IPS DF 4.7 (cell line): ENCODE measurements around the gene FBXL7.

Source experiments
- DNase-seq: peaks from one replicate; pipeline ENCODE4 v3.0.0-alpha.2; 2013; ENCODE audit warnings: low spot score; ENCODE audit errors: extremely low read depth

The FBXL7 gene

DNA sequence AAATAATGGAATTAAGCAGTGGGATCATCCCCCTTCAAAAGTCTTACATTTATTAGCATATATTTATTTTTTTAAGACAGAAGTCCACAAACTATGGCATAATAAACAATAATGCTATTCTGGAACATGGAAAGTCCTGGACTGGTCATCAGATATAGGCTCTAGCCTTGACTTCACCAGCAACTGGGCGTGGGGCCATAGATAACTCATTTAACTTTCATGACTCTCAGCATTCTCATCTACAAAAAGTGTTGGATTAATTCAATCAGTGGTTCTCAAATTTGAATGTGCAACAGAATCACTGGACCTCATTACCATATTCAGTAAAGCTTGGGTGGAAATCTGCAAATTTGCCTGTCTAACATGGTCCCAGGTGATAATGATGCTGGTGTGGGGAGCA, 253.8 kb downstream of the FBXL7 start:
- DNase-seq = no peak

DNA sequence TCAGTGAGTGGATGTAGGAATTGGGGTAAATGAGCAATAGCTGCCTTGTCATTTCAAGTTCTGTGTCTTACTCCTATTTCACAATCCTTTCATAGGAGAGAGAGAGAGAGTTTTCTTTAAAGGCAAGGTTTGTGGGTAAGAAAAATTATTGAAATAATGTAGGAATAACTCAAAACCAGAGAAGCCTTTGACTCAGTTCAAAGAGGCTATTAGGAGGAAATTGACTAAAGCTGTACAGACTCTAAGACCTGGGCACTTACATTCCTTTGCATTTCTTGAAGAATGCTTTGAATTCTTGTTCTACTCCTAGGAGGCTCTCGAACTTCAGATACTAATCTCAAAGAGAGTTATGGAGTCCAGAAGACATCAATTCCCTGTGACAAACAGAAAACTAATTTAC, 257.1 kb downstream of the FBXL7 start:
- no peak for DNase-seq

DNA sequence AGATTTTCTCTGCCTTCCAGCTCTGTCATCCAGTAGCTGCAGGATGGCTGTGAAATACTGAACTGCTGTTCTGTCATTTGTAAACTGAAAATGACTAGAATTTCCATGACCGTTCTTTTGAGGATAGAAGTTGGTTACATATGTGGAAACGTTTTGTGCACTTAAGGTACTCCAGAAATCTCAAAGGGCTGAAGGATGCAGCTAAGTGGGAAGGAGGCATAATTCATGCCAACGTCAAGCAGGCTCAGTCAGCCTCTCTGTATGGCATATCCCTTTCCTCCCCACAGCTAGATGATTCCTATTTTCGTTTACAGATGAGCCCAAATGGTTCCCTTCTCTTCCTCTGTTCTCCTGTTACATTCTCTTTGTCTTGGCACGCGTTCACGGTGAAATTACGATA, 257.6 kb downstream of the FBXL7 start:
- no peak for DNase-seq

DNA sequence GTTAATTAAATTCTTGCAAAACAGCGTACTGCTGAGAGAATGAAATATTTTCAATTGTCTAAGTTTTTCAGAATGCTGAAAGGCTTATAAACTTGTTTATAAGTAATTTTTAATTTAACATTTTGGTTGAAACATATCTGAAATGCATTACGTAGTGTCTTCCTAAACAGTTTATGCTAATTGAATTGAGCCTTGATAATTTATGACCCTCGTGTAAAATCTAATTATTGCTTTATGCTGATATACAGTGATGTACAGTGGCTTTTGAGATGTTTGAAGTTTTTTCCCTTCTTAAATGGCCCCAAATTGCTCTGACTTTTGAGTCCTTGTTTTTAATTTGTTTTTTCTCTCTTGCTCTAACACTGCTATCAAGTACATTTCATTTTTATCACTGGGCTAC, 262.7 kb downstream of the FBXL7 start:
- DNase-seq = no peak

DNA sequence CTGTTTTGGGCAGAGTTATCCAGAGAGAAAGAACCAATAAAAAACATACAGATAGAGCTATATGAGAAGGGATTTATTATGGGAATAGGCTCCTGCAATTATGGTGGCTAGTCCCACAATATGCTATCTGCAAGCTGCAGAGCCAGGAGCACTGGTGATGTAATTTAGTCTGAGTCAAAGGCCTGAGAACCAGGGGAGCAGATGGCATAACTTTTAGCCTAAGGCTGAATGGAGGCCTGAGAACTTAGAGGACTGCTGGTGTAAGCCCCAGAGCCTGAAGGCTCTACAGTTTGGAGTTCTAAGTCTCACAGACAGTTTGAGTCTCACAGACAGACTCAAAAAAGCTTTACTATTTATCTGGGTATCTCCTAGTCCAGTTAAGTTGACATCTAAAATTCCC, 263.8 kb downstream of the FBXL7 start:
- DNase-seq = no peak

DNA sequence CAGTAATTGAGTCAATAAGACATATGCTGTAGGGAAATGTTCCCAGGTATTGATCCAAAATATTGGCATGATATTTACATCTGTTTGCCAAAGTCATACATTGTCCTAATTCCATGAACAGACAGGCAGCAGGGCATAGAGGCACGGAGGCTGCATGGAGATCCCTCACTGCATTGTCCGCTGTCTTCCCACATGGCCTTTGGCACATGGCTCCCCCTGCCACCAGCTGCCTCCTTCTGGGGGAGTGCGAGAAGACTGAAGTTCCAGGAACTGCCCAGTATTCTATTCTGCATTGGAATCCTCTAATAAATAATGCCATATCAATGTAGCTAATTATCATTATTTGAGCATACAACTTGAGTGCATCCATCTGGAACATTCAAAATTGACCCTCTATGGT, 269.0 kb downstream of the FBXL7 start:
- no peak for DNase-seq

DNA sequence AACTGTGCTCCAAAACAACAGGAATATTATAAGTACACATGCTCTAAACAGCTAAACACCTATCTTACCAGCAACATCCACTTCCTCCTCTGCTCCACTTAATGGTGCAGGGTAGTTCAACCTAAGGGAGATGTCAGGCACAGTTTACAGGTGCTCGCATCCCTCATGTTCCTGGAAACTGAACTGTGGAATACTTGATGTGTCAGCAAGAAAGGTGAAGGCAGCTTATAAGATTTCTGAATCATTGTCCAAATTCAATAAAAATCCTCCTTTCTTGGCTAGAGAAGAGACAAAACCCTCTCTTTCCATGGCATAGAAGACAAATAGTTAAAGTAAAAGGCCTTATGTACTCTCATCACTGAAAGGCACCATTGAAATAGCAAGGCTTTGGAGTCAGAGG, 272.2 kb downstream of the FBXL7 start:
- no peak for DNase-seq

DNA sequence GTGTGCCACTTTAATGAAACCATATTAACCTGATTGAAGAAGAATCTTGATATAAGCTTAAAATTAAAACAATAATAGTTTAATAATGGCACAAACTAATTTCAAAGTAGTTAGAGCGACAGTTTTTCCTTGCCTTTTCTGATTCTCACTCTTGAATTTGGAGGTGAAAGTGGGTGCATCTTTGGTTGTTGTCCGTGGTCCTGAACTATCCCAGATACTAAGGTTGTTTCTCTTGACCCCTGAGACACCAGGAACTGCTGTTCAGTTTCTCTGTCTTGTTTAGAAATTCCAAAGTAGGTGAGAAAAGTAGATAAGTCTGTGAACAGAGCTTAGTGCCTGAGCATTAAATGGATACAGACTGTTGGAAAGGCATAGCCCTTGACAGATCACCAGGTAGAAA, 274.7 kb downstream of the FBXL7 start:
- DNase-seq = no peak

DNA sequence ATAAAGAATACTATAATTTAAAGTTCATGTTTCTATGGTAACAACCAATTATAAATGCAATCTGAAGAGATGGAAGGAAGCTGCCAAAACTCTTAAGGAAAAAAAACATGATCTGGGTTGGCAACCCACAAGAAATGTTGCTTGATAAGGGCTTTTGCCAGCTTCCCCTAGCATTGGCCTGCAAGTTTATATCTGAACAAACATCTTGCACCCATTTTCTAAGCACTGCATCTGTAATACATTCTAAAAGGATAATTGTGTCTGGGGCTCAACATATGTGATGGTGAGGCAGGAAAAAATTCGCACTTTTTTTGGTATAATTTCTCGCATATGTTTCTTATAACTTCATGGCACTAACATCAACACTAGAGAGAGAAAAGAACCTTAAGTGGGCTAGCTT, 276.4 kb downstream of the FBXL7 start:
- DNase-seq = no peak

DNA sequence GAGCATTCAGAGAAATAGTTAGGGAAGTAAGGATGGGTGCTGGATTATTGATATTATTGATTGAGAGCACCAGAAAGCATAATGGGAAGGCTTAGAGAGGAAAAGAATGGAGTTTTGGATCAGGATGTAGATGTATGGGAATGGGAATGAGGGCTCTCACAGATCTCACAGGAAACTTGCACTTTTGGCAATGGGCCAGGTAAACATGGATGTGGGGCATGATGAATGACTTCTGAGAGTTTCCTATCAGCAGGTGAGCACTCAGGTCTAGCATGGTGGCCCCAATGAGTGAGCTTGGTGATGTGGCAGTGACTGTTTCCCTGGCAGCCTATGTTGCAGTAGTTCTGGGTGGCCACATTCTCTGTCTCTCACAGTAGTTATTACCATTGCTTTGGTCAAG, 283.8 kb downstream of the FBXL7 start:
- no peak for DNase-seq

DNA sequence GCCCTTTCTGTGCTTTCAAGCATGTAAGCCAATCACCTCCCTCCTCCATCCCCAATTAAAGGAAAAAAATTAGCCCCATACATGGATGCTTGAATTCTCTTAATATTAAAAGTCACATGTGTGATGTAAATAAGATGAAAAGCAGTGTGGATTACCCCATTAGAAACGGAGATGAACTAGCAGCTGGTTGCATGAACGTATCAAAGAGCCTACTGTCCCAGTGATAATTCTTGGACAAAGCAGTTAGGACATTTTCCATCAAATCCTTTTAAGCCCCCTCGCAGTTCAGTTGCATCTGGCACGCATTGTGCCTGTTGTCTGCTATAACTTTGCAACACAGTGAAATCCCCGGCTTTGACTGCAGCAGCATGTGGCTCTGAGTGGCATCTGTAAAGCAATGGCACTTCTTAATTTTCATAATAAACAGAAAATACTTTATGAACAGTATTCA, 285.6 kb downstream of the FBXL7 start:
- DNase-seq = no peak

DNA sequence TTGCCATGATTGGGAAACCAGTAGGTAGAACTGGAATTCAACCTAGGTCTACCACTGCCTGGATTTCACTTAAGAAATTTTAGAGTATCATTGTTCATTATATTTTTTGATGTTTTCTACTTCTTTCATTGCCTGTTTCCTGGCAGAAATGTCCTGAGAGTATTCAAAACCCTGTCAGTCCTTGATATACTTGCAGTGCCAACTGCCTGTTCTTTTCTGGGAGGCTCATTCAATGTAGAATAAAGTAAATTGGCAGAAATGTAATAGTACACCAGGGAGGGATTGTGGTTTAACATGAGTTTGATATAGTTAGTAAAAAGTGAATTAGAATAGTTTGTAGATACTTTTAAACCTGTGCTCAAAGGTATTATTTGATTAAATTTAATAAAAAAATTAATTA, 286.3 kb downstream of the FBXL7 start:
- no peak for DNase-seq

DNA sequence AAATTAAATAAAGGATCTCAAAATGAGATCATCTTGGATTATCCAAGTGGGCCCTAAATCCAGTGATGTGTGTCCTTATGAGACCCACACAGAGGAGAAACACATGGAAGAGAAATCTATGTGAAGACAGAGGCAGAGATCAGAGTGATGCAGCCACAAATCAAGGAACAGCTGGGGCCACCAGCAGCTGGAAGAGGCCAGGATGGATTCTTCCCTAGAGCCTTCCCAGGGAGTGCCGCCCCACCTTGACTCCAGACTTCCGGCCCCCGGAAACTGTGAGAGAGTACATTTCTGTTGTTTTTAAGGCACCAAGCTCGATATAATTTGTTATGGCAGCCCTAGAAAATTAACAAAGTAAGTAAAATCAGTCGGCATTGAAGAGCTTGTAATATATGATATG, 286.9 kb downstream of the FBXL7 start:
- DNase-seq = no peak

DNA sequence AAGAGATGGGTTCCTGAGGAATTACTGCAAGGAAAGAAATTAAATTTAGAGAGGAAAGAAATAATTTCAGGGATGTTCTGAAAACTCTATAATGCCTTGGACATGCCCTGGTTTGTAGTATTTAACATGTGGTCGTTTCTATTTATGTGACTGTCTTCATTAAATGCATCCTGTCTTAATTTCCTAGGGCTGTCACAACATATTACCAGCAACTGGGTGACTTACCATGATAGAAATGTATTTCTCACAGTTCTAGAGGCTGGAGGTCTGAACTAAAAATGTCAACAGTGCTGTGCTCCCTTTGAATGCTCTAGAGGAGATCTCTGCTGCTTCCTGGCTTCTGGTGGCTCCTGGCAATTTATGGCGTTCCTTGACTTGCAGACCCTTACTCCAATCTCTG, 287.7 kb downstream of the FBXL7 start:
- DNase-seq = no peak

DNA sequence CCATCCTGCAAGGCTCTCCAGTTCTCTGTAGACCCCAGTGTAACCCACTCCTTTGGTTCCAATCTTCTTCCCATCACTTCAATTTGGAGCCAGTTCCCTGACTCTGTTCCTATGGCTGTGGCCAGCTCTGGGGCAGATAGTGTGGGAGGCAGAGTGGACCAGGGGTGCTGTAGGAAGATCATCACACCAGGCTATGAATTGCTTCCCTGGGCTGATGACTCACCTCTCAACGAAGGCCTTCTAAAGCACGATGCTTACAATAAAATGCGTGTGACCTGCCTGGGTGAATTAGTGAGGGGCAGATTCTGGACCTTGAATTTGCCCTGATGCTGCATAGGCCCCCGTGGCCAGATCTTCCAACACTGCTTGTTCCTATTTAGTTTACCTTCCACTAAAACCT, 289.7 kb downstream of the FBXL7 start:
- DNase-seq = no peak

DNA sequence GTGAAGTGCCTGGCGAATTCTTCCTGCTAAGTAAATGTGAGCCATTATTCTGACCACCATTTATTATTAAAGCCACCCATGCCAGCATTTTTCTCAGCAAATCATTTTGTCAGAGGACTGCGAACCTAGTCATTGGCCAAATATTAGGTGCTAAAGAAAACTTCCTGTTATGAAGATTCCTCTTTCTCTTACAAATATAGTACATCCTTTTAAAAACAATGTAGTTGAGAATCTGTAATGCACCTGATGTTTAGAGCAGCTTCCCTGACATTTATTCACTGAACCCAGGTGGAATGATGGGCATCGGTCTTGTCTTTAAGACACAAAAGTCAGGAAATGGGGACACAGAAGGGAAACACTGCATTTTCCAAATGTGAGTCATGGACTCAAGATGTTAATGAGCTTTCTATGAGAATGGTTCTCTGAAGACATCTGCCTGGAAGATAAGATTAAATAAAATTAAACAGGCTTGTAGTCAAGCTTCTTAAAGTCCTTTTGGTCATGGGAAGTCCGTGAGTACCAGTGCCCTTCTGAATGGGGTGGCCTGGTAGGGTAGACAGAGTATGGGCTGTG, 290.6 kb downstream of the FBXL7 start:
- DNase-seq = no peak

DNA sequence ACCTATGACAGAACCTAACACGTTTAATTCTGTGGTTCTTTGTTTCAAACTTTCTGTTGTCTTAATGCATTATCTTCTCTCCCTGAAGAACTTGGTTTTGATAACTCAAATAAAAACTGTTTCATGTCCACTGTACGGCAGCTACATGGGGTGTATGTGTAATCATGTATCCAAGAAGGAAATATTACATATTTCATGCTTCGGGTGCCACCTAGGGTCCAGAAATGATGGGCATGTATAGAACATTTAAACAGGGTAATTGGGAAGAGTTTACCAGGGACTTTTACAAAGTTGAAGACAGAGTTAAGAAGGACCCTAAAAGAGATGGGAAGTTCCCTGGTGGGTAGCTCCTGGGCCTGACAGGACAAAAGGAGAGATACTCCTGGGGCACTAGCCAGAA, 291.3 kb downstream of the FBXL7 start:
- DNase-seq = no peak

DNA sequence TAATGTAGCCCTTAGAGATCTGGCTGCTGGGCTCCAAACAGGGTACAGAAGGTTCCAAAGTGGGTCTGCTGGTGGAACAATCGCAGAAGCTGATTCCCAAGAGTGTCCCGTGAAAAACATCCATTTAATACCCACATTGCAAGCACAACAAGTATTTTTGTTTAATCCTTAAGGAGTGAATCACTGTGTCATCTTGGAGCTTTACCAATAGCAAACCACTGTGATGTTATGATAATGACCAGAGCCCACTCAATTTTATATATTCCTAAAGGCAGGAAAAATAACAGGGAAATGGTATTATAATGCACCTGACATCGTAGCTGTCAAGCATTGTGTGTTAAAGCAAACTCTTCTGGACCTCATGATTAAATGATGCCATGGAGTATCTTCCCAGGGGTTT, 291.9 kb downstream of the FBXL7 start:
- DNase-seq = no peak

DNA sequence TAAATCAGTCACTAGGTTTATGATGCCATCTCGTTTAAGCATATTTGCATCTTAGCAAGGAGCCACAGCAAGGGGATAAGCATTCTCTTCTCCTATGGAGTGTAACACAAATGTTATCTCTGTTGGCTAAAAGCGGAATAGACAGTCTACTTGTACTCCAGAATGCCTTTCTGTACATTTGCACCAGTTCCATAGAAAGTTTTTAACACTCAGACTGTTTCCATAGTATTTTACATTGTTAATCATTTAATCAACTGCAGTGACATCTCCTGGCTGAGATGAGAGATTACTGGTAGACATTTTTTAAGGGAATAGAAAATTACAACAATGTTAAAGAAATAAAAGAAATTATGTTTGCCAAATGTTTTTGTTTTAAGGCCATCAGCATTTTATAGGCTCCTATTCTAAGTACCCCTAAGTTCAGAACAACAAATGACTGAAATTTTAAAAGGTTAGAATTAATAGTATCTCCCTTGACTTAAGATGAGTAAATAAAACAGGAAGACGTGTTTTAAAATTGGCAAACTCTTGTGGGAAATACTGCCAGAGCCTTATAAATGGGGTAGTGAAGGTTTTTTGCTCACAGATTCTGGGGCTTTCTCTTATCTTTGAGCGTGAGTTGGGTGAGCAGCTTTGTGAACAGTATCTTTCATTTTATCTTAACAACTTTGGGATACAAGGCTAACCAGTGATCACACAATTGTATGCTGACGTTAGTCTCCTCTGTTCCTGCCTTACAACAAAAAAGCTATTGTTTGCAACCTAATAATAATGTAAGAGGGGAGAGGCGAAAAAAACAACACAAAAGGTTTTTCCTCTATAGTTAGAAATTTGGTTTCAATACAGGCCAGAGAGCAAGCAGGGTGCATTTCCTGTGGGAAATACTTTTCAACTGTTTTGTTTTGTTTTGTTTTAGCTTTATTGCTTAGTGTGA, 294.3 kb downstream of the FBXL7 start:
- no peak for DNase-seq

DNA sequence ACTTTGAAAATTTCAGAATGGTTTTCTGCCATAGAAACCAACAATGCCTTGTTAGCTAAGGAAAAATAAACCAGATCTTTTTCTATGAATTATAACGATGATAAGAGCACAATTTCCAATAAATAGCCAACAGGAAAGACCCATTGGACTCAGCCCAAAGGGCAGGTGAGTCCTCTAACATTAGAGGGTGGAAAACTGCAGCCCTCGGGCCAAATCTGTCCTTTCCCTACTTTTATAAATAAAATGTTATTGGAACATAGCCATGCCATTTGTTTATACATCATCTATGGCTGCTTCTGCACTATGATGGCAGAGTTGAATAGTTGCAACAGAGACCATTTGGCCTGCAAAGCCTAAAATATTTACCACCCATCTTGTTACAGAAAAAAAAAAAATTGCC, 296.1 kb downstream of the FBXL7 start:
- no peak for DNase-seq

DNA sequence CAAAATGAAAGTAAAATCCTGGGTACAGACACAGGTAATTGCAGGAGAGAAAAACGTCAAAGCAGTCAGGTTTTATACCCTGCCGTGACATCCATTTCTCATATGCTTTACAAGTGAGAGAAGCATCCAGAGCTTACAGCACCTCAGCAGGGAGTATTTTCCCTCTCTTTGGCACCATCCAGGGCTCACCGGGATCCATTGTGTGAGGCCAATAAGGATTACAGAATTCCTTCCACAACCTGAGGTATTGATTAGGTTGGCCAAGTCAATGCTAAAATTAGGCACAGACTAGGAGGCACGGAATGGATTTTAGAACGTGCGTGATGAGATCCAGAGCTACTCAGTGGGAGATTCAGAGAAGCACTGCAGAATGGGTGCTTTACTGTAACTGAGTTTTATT, 296.6 kb downstream of the FBXL7 start:
- DNase-seq = peak; percentile 25

DNA sequence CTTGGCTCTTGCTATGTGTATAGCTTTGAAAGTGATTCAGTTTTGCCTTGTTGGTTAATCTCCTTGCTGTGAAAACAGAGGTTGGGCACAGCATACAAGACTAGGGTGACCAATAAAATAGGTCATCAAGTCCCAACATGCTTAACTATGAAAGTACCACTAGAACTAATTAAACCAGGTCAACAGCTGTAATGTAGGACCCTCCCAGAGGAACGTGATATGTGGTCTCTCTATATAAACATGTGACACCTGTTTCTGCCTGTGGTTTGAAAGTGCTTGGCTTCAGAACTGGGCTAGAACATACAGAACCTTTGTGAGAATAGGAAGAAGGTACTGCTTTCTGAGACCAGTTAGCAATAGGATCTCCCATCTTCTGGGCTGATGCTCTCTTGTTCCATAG, 297.1 kb downstream of the FBXL7 start:
- no peak for DNase-seq

DNA sequence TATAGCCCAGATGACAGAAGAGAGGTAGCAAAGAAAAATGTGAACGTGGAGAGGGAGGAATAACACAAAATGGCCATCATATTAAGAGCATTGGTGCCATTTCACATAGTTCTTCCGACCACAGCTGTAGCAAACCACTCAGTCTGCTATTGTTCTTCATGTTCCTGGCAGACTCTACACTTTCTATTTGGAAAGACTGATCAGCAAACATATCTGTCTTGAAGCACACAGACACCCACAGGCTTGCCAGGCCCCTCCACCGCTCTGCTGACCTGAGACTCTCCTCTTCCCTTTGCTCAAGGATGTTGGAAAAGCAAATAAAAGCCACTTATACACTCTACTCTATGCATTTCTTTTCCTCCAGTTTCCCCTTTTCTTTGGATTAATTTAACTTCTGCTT, 298.0 kb downstream of the FBXL7 start:
- no peak for DNase-seq
